ENCODE measurements around the gene AKAP13. TPM values are rescaled to one million over a fixed set of nuclear protein-coding genes. Genes with fewer than 3 reads are reported as not detected.

The AKAP13 gene
- polyA plus RNA-seq, 1 experiment = 15.5 TPM

DNA sequence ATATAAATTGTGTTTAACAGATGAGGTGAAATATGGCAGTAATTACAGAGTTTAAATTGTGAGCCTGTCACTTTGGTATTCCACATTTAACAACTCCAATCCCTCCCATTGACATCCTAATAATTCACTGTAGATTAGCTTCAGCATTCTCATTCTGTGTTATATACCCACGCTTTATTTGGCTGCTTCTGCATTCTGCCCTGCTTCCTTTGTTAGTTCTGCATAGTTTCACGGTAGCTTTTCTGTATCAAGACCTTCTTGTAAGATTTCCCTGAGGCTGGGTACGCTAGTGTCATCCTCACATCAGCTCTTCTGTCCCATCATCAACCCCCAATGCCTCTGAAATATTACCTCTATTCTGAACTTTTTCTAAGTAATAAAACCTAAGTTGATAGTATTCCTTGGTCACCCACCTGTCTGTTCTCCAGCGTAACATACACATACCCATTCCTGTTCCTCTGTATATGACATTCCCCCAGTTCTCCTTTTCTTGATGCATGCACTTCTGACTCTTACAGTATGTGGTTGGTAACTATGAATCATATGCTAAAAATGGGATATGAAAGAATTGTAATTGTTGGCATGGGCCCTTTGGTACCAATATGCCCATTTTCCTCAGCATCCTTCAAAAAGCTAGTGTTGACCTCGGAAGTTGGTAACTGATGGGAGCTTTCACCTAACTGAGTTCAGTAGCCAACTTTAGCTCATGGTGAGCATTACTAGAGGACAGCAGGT, 243.1 kb downstream of the AKAP13 start:
- H3K9me3 ChIP-seq (ENCODE audit: control insufficient read depth, insufficient read depth, low read length) = no peaks in the 10 kb centered on the region
- no peaks in the 10 kb centered on the region for H3K27me3 ChIP-seq (ENCODE audit: control insufficient read depth, insufficient read depth, low read length)
- DNase-seq (ENCODE audit: low read depth, low spot score) = no peak
- ChIA-PET CTCF (interaction anchor here (0.6 to 1.4 kb wide), 4 partner anchors 7 to 207 kb away, joined by 3 to 5 read pairs (median 4); no protein-coding TSS in a partner anchor), POLR2A (interaction anchor here (1.4 kb wide), 1 partner anchor 44 kb away, joined by 4 read pairs; no protein-coding TSS in a partner anchor)
- no peak overlapping the region for H3K27ac ChIP-seq (ENCODE audit: low read depth, low read length)
- TF ChIP-seq, protein P1, sequence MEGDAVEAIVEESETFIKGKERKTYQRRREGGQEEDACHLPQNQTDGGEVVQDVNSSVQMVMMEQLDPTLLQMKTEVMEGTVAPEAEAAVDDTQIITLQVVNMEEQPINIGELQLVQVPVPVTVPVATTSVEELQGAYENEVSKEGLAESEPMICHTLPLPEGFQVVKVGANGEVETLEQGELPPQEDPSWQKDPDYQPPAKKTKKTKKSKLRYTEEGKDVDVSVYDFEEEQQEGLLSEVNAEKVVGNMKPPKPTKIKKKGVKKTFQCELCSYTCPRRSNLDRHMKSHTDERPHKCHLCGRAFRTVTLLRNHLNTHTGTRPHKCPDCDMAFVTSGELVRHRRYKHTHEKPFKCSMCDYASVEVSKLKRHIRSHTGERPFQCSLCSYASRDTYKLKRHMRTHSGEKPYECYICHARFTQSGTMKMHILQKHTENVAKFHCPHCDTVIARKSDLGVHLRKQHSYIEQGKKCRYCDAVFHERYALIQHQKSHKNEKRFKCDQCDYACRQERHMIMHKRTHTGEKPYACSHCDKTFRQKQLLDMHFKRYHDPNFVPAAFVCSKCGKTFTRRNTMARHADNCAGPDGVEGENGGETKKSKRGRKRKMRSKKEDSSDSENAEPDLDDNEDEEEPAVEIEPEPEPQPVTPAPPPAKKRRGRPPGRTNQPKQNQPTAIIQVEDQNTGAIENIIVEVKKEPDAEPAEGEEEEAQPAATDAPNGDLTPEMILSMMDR (IDR thresholded peaks at IDR 0.05; ENCODE audit: low read depth, low read length) = no peak
- H3K4me3 ChIP-seq (ENCODE audit: low read depth, low read length) = no peak overlapping the region

DNA sequence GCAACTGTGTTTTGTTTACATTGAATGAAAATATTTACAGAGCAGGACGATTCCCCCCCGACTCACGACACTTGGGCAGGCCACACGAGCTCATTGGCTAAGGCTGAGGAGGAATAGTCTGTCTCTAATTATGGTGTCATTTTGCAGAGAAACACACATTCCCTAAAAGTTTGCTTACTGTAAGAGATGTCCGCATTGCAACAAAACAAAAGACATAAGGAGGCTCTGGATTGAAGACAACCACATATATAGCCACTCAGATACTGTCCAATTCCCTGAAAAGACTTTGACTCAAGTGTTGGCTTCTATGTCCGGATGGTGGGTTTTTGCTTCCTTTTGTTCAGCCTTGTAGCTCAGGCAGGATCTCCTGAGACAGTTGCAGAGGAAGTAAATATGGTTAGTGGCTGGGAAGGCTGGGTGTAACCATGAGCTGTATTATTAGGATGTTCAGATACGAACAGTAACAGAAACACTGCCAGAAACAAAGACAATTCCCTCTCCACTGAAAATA, 243.9 kb downstream of the AKAP13 start:
- POLR2A ChIA-PET = interaction anchor here (1.4 kb wide), 1 partner anchor 44 kb away, joined by 4 read pairs; no protein-coding TSS in a partner anchor
- no peaks in the 10 kb centered on the region for H3K9me3 ChIP-seq (ENCODE audit: control insufficient read depth, insufficient read depth, low read length)
- TF ChIP-seq, protein P1 (IDR thresholded peaks at IDR 0.05; ENCODE audit: low read depth, low read length) = no peak
- H3K27ac ChIP-seq (ENCODE audit: low read depth, low read length) = no peak overlapping the region
- CTCF ChIA-PET = interaction anchor here (0.6 to 1.4 kb wide), 3 partner anchors 8 to 206 kb away, joined by 3 to 5 read pairs (median 3); no protein-coding TSS in a partner anchor
- no peaks in the 10 kb centered on the region for H3K27me3 ChIP-seq (ENCODE audit: control insufficient read depth, insufficient read depth, low read length)
- DNase-seq (ENCODE audit: low read depth, low spot score) = no peak
- no peak overlapping the region for H3K4me3 ChIP-seq (ENCODE audit: low read depth, low read length)

DNA sequence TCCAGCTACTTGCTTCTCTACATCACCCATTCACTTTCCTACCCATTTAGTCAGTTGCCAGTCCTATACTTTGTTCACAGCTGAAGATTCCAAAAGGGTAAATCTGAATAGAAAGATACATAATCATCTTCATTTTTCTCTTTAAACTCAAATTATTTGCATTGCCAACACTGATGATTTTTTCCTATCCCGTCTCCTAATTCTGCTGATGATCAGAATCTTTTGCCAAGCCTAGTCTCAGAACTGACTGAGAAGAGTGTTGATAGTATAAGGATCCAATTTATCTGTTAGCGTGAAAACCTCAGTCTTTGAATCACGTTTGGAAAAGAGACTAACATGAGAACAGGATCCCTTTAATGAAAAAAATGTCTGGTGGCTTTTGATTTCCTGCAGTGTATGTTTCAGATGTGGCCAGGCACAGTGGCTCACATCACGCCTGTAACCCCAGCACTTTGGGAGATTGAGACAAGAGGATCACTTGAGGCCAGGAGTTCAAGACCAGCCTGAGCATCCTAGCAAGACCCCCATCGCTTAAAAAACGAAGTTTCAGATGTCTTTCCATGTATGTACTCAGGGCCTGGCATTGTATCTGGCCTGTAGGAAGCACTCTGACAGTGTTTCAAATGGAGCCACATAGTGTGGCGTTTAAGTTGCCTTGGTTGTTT, 244.9 kb downstream of the AKAP13 start:
- H3K27me3 ChIP-seq (ENCODE audit: control insufficient read depth, insufficient read depth, low read length) = no peaks in the 10 kb centered on the region
- H3K9me3 ChIP-seq (ENCODE audit: control insufficient read depth, insufficient read depth, low read length) = no peaks in the 10 kb centered on the region
- ChIA-PET POLR2A (interaction anchor here (1.4 to 2.1 kb wide), 2 partner anchors 17 to 43 kb away, joined by 4 to 5 read pairs; no protein-coding TSS in a partner anchor), CTCF (interaction anchor here (1.1 to 1.4 kb wide), 2 partner anchors 9 to 307 kb away, joined by 3 to 5 read pairs; no protein-coding TSS in a partner anchor)
- DNase-seq (ENCODE audit: low read depth, low spot score) = no peak
- no peak overlapping the region for H3K4me3 ChIP-seq (ENCODE audit: low read depth, low read length)
- peak overlapping the region; percentile 73 for H3K27ac ChIP-seq (ENCODE audit: low read depth, low read length)
- TF ChIP-seq, protein P1 (IDR thresholded peaks at IDR 0.05; ENCODE audit: low read depth, low read length) = no peak

DNA sequence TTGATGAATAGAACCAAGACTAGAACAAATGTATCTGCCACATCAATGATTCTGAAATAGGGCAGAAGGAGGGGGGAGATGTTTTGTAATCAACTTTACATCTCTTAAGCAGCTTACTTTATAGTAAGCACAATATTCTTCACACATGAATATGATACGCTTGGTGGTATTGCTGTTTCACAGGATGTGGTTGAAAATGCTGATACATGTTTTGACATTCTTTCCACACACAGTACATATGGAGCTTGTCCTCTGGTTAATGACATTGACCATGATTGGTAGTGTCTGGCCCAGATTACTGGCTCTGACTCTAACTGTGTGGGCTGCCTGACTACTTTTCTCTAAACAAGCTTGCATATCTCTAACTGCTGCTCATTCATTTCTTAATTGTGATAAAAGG, 245.5 kb downstream of the AKAP13 start:
- POLR2A ChIA-PET = interaction anchor here (2.1 kb wide), 1 partner anchor 18 kb away, joined by 5 read pairs; no protein-coding TSS in a partner anchor
- Histone ChIP-seq H3K4me3 (ENCODE audit: low read depth, low read length) (no peak overlapping the region), H3K9me3 (ENCODE audit: control insufficient read depth, insufficient read depth, low read length) (no peaks in the 10 kb centered on the region), H3K27ac (ENCODE audit: low read depth, low read length) (peak overlapping the region; percentile 73), H3K27me3 (ENCODE audit: control insufficient read depth, insufficient read depth, low read length) (no peaks in the 10 kb centered on the region)
- DNase-seq (ENCODE audit: low read depth, low spot score) = peak; percentile 81
- TF ChIP-seq, protein P1 (IDR thresholded peaks at IDR 0.05; ENCODE audit: low read depth, low read length) = no peak
- CTCF ChIA-PET = interaction anchor here (1.1 kb wide), 1 partner anchor 308 kb away, joined by 3 read pairs; no protein-coding TSS in a partner anchor

Data from AG04450 (cell line).